OCI-LY1 (cell line): ENCODE data around the gene TRAPPC2L.

ENCODE experiments used
- H2AFZ ChIP-seq: fragments of 200-600 bp; sonication (generic), shearing (Covaris generic); 2 replicates; pipeline ENCODE4 v1.6.0; 2014; ENCODE audit warnings: antibody characterized with exemption, mild to moderate bottlenecking, low read length
- H3F3A ChIP-seq: fragments of 200-600 bp; sonication (generic), shearing (Covaris generic); 2 replicates; pipeline ENCODE4 v1.6.0; 2014; ENCODE audit warnings: mild to moderate bottlenecking, antibody characterized with exemption, low read length, moderate library complexity; ENCODE audit not compliant: insufficient read depth
- H3K27ac ChIP-seq: fragments of 200-600 bp; sonication (generic); 2 replicates; pipeline ENCODE4 v1.5.1; 2014; ENCODE audit warnings: low read length, mixed run types, mild to moderate bottlenecking, low read depth; ENCODE audit not compliant: poor library complexity, severe bottlenecking
- H3K27me3 ChIP-seq: fragments of 200-600 bp; sonication (generic); 2 replicates; pipeline ENCODE4 v1.6.0; 2014; ENCODE audit warnings: antibody characterized with exemption, mild to moderate bottlenecking, low read length, moderate library complexity; ENCODE audit not compliant: insufficient read depth
- H3K36me3 ChIP-seq: fragments of 200-600 bp; sonication (generic); 2 replicates; pipeline ENCODE4 v1.6.1; 2014; ENCODE audit warnings: mild to moderate bottlenecking, antibody characterized with exemption, low read length, moderate library complexity, mixed read lengths; ENCODE audit not compliant: insufficient read depth
- H3K4me1 ChIP-seq: fragments of 200-600 bp; sonication (generic); 2 replicates; pipeline ENCODE4 v1.5.1; 2014; ENCODE audit warnings: mild to moderate bottlenecking, low read length, moderate library complexity; ENCODE audit not compliant: insufficient read depth, severe bottlenecking
- H3K4me2 ChIP-seq: fragments of 200-600 bp; sonication (generic), shearing (Covaris generic); 2 replicates; pipeline ENCODE4 v1.6.1; 2014; ENCODE audit warnings: low read length
- H3K4me3 ChIP-seq: fragments of 200-600 bp; sonication (generic); 2 replicates; pipeline ENCODE4 v1.5.1; 2014; ENCODE audit warnings: low read length, low read depth, mild to moderate bottlenecking, mixed read lengths; ENCODE audit not compliant: poor library complexity, severe bottlenecking
- H3K79me2 ChIP-seq: fragments of 200-600 bp; shearing (Covaris generic); 2 replicates; pipeline ENCODE4 v1.6.1; 2016; ENCODE audit warnings: mixed run types, low read length, mixed read lengths; ENCODE audit not compliant: insufficient read depth
- H3K9ac ChIP-seq: fragments of 200-600 bp; sonication (generic), shearing (Covaris generic); 2 replicates; pipeline ENCODE4 v1.6.1; 2014; ENCODE audit warnings: mild to moderate bottlenecking, low read length, mixed read lengths
- H3K9me2 ChIP-seq: fragments of 200-600 bp; sonication (generic), shearing (Covaris generic); 2 replicates; pipeline ENCODE4 v1.6.1; 2014; ENCODE audit warnings: low read depth, mild to moderate bottlenecking, low read length, mixed read lengths
- H3K9me3 ChIP-seq: fragments of 200-600 bp; shearing (Covaris generic); 2 replicates; pipeline ENCODE4 v1.6.1; 2014; ENCODE audit warnings: low read length, mixed read lengths
- H4K20me1 ChIP-seq: fragments of 200-600 bp; sonication (generic), shearing (Covaris generic); 2 replicates; pipeline ENCODE4 v1.6.0; 2016; ENCODE audit warnings: mild to moderate bottlenecking, low read length; ENCODE audit not compliant: insufficient read depth
- EZH2 ChIP-seq: fragments of 200-600 bp; sonication (generic), shearing (Covaris generic); IDR thresholded peaks from 2 replicates; pipeline ENCODE4 v1.8.0; 2017; ENCODE audit warnings: borderline replicate concordance, mixed run types, mild to moderate bottlenecking, antibody characterized with exemption, low read length, moderate library complexity, mixed read lengths
- TF ChIP-seq, protein P1 (sequence below): fragments of 200-600 bp; sonication (generic), shearing (Covaris generic); IDR thresholded peaks from 2 replicates; pipeline ENCODE4 v1.5.1; 2017; ENCODE audit warnings: mild to moderate bottlenecking, antibody characterized with exemption, low read length, moderate library complexity, mixed read lengths

Gene TRAPPC2L

GRCh38 chr16:88878356-88878755, 21.4 kb downstream of the TRAPPC2L start:
- Histone ChIP-seq H3K4me2 (no peak overlapping the region), H3K4me3 (no peak overlapping the region), H3F3A (no peaks in the 10 kb centered on the region), H3K9me3 (no peaks in the 10 kb centered on the region), H2AFZ (no peak overlapping the region), H3K9ac (no peak overlapping the region), H3K27ac (no peak overlapping the region), H3K36me3 (peaks cover 20% of the 10 kb centered on the region), H3K4me1 (no peaks in the 10 kb centered on the region), H4K20me1 (no peaks in the 10 kb centered on the region), H3K27me3 (no peaks in the 10 kb centered on the region; the same call in 1 of the 2 replicates), H3K79me2 (no peaks in the 10 kb centered on the region), H3K9me2 (no peaks in the 10 kb centered on the region)
- TF ChIP-seq, protein P1, sequence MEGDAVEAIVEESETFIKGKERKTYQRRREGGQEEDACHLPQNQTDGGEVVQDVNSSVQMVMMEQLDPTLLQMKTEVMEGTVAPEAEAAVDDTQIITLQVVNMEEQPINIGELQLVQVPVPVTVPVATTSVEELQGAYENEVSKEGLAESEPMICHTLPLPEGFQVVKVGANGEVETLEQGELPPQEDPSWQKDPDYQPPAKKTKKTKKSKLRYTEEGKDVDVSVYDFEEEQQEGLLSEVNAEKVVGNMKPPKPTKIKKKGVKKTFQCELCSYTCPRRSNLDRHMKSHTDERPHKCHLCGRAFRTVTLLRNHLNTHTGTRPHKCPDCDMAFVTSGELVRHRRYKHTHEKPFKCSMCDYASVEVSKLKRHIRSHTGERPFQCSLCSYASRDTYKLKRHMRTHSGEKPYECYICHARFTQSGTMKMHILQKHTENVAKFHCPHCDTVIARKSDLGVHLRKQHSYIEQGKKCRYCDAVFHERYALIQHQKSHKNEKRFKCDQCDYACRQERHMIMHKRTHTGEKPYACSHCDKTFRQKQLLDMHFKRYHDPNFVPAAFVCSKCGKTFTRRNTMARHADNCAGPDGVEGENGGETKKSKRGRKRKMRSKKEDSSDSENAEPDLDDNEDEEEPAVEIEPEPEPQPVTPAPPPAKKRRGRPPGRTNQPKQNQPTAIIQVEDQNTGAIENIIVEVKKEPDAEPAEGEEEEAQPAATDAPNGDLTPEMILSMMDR: no peak
- TF ChIP-seq EZH2: no peak

GRCh38 chr16:88878967-88879787, 22.2 kb downstream of the TRAPPC2L start:
- Histone ChIP-seq H2AFZ (no peak overlapping the region), H3F3A (no peaks in the 10 kb centered on the region), H3K27me3 (no peaks in the 10 kb centered on the region), H3K36me3 (peaks cover 20% of the 10 kb centered on the region), H3K9me3 (no peaks in the 10 kb centered on the region), H4K20me1 (no peaks in the 10 kb centered on the region), H3K4me3 (no peak overlapping the region), H3K4me2 (no peak overlapping the region), H3K9ac (no peak overlapping the region), H3K79me2 (no peaks in the 10 kb centered on the region), H3K4me1 (no peaks in the 10 kb centered on the region), H3K27ac (no peak overlapping the region), H3K9me2 (no peaks in the 10 kb centered on the region)
- TF ChIP-seq EZH2: no peak
- TF ChIP-seq, protein P1: no peak

GRCh38 chr16:88879788-88880055, 22.8 kb downstream of the TRAPPC2L start:
- Histone ChIP-seq H3F3A (no peaks in the 10 kb centered on the region), H2AFZ (no peak overlapping the region), H3K79me2 (no peaks in the 10 kb centered on the region), H3K4me1 (no peaks in the 10 kb centered on the region), H3K4me2 (no peak overlapping the region), H3K9ac (no peak overlapping the region), H4K20me1 (no peaks in the 10 kb centered on the region), H3K36me3 (peaks cover 25% of the 10 kb centered on the region), H3K9me3 (no peaks in the 10 kb centered on the region), H3K9me2 (no peaks in the 10 kb centered on the region), H3K27me3 (no peaks in the 10 kb centered on the region), H3K27ac (no peak overlapping the region), H3K4me3 (no peak overlapping the region)
- TF ChIP-seq EZH2: no peak
- TF ChIP-seq, protein P1: no peak
